RWPE1 (cell line): Measurements from ENCODE around the gene ORAI1.
A peak's percentile ranks its signal among the peaks of the same experiment; 100 is the strongest.

ENCODE experiments used
- CTCF ChIA-PET: fragments of 350-600 bp; sonication (Branson Sonifier 250); formaldehyde crosslinking; extraction: SDS; loops from one replicate; lab custom pipeline; 2021; lab: Yijun Ruan, JAX
- POLR2A ChIA-PET: fragments of 400-600 bp; formaldehyde crosslinking; extraction: SDS; loops from one replicate; lab custom pipeline; 2020; ENCODE audit warnings: antibody characterized with exemption; ENCODE audit not compliant: low non-redundant PET; lab: Yijun Ruan, JAX
- DNase-seq: peaks from one replicate; pipeline ENCODE4 v3.0.0; 2012; ENCODE audit warnings: low spot score
- H3K27ac ChIP-seq: fragments of 450-650 bp; 2 replicates; pipeline ENCODE4 v1.5.1; 2017
- CTCF ChIP-seq: fragments of 450-650 bp; conservative IDR thresholded peaks from 2 replicates; pipeline ENCODE4 v1.5.1; 2017; ENCODE audit warnings: low read depth, mild to moderate bottlenecking

ORAI1 gene

GRCh38 chr12:121590476-121591143 is 35.7 kb upstream of the ORAI1 start:
- ChIA-PET CTCF (no interaction called here), POLR2A (no interaction called here)
- TF ChIP-seq CTCF = no peak
- DNase-seq = peak; percentile 37
- H3K27ac ChIP-seq = no peak overlapping the region

- DNase-seq = no peak
- no peak for TF ChIP-seq CTCF
- CTCF ChIA-PET = no interaction called here
- POLR2A ChIA-PET = no interaction called here
- H3K27ac ChIP-seq = no peak overlapping the region
Measured at GRCh38 chr12:121592320-121592719, 34.0 kb upstream of the ORAI1 start.

GRCh38 chr12:121595520-121595919 is 30.8 kb upstream of the ORAI1 start:
- CTCF ChIA-PET = no interaction called here

GRCh38 chr12:121596526-121596925 is 29.8 kb upstream of the ORAI1 start:
- POLR2A ChIA-PET = no interaction called here

More at GRCh38 chr12:121595520-121595919, 30.8 kb upstream of the ORAI1 start:
- H3K27ac ChIP-seq = no peak overlapping the region
- POLR2A ChIA-PET = no interaction called here
- TF ChIP-seq CTCF = no peak
- DNase-seq = no peak

GRCh38 chr12:121600702-121601336 is 25.5 kb upstream of the ORAI1 start:
- ChIA-PET CTCF (interaction anchor here (0.6 kb wide), 1 partner anchor 35 kb away, joined by 4 read pairs; no protein-coding TSS in a partner anchor), POLR2A (no interaction called here)

More at GRCh38 chr12:121596526-121596925, 29.8 kb upstream of the ORAI1 start:
- TF ChIP-seq CTCF = no peak
- no peak overlapping the region for H3K27ac ChIP-seq
- CTCF ChIA-PET = no interaction called here
- no peak for DNase-seq

GRCh38 chr12:121602766-121603165 is 23.6 kb upstream of the ORAI1 start:
- CTCF ChIA-PET = no interaction called here
- H3K27ac ChIP-seq = no peak overlapping the region
- no peak for DNase-seq
- POLR2A ChIA-PET = no interaction called here
- no peak for TF ChIP-seq CTCF

More at GRCh38 chr12:121600702-121601336, 25.5 kb upstream of the ORAI1 start:
- no peak for DNase-seq
- H3K27ac ChIP-seq = no peak overlapping the region
- no peak for TF ChIP-seq CTCF
